NT2/D1 (cell line): ENCODE data around the gene WNT5B.

Experiments used
- DNase-seq: peaks from one replicate; pipeline ENCODE4 v3.0.0-alpha.2; 2011; ENCODE audit warnings: low read depth, low spot score
- H3K27me3 ChIP-seq: 2 replicates; pipeline ENCODE4 v1.6.0; 2011; ENCODE audit warnings: mild to moderate bottlenecking; ENCODE audit not compliant: insufficient read length, insufficient read depth
- H3K36me3 ChIP-seq: 2 replicates; pipeline ENCODE4 v1.6.1; 2011; ENCODE audit warnings: mild to moderate bottlenecking, low read length, mixed read lengths; ENCODE audit not compliant: insufficient read depth, insufficient read length
- H3K4me1 ChIP-seq: 2 replicates; pipeline ENCODE4 v1.5.1; 2011; ENCODE audit not compliant: insufficient read depth, insufficient read length
- H3K4me3 ChIP-seq: 2 replicates; pipeline ENCODE4 v1.5.1; 2011; ENCODE audit warnings: low read depth; ENCODE audit not compliant: insufficient read length
- H3K9ac ChIP-seq: 2 replicates; pipeline ENCODE4 v1.6.0; 2011; ENCODE audit warnings: low read depth; ENCODE audit not compliant: insufficient read length
- H3K9me3 ChIP-seq: 2 replicates; pipeline ENCODE4 v1.5.1; 2011; ENCODE audit warnings: mild to moderate bottlenecking, low read length; ENCODE audit not compliant: insufficient read depth
- SUZ12 ChIP-seq: IDR thresholded peaks from 2 replicates; pipeline ENCODE4 v1.6.1; 2011; ENCODE audit not compliant: insufficient read length, insufficient read depth; ENCODE audit errors: extremely low read depth
- YY1 ChIP-seq: IDR thresholded peaks from 2 replicates; pipeline ENCODE4 v1.6.1; 2011; ENCODE audit not compliant: insufficient read length, insufficient read depth
- ZNF274 ChIP-seq: IDR thresholded peaks from 2 replicates; pipeline ENCODE4 v1.6.1; 2011; ENCODE audit warnings: mild to moderate bottlenecking, low read depth, low read length

Gene WNT5B

DNA sequence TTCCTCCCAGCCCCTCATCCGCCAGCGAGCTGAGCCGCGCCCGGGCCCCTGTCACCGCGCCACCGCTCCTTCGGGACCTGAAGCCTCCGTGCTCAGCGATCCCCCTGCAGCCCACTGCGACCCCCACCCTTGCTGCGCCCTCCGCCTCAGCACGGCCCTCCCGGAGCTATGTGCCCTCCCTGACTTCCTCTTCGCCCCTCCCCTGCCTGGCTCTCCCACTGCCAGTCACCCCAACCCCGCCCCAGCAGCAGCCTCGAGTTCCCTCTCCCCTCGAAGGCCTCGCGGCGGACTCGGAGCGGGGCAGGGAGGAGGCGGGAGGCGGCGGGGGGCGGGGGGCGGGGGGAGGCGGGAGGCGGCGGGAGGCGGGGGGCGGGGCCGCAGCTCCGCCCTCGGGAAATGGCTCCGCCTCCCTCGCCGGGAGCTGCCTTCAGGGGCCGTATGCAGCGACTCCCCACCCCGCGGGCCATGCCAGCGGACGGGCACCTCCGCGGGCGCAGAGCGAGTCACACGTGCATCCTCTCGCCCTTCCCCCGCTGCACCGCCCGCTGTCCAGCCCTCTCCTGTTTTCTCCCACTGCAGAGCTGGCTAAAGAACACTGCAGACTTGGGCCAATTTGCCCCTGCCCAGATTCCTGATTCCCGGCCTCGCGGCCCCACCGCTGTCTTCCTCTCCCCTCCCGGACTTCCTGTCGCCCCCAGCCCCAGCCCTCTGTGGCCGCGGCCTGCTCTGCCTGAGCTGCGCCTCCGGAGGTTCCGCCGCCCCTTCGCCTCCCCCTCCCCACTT lies 32.7 kb downstream of the WNT5B start:
- DNase-seq, result peak; percentile 61
- Histone ChIP-seq H3K27me3 (peaks cover 28% of the 10 kb centered on the region), H3K36me3 (no peaks in the 10 kb centered on the region), H3K4me3 (peak overlapping the region; percentile 63), H3K4me1 (peaks cover 7% of the 10 kb centered on the region), H3K9ac (peak overlapping the region; percentile 71), H3K9me3 (no peaks in the 10 kb centered on the region; the same call in 1 of the 2 replicates)
- TF ChIP-seq YY1 (no peak), SUZ12 (no peak), ZNF274 (no peak)

DNA sequence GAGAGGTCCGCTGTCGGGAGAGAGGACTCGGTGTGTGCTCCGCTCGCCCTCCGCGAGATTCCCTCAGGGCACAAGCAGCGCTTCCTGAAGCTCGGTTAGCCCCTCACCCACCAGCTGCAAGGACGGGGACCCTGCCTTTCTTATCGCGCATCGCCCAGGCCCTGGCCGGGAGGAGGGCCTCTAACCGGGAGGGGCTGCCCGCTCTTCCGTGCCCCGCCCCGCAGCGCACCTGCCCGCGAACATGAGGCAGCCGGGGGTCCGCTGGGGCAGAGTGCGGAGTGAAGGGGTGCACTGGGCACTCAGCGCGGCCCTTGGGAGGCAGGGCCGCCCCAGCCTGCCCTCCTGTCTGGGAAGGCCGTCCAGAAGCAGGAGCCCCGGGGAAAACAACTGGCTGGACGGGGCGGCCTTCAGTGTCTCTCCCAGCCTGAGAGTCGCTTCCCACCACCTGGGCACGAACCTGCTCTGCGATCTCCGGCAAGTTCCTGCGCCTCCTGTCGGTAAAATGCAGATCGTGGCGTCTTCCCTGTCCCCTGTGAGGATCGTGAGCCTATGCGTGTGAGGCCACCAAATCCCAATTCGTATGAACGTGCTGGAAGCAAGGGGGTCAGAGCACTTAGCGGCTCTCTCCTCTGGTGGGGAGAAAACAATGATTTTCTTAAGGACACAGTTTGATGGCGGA lies 33.9 kb downstream of the WNT5B start:
- Histone ChIP-seq H3K36me3 (no peaks in the 10 kb centered on the region), H3K4me3 (peak overlapping the region; percentile 31), H3K9ac (peak overlapping the region; percentile 45), H3K9me3 (no peaks in the 10 kb centered on the region; the same call in 1 of the 2 replicates), H3K27me3 (peaks cover 28% of the 10 kb centered on the region), H3K4me1 (peaks cover 12% of the 10 kb centered on the region)
- TF ChIP-seq YY1 (no peak), SUZ12 (no peak), ZNF274 (no peak)
- DNase-seq, result peak; percentile 95

DNA sequence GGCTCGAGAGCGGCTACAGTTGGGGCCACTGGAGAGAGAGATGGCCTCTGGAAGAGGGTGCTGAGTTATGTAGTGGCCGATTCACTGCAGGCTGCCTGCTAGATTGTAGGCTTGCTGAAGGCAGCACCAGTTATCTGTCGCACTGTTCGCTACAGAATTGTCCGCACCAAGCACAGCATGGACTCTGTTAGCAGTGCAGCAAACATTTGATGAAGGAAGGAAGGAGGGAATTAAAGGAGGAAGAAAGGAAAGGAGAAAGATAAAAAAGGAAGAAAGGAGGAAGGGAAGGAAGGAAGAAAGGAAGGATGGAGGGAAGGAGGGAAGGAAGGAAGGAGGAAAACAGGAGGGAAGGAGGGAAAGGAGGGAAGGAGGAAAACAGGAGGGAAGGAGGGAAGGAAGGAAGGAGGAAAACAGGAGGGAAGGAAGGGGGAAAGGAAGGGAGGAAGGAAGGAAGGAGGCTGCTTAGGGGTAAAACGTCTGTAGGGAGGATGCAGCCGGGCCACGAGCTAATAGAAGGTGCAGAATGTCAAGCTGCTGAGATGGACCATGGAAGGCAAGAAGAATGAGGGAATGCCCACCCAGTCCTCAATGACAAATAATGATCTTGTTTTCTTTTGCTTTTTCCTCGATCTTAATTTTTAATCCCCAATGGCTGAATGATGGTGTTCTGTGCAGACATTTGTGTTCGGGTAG lies 34.6 kb downstream of the WNT5B start:
- H3K27me3 ChIP-seq, result peaks cover 28% of the 10 kb centered on the region
- H3K4me1 ChIP-seq, result peaks cover 12% of the 10 kb centered on the region
- H3K36me3 ChIP-seq, result no peaks in the 10 kb centered on the region
- H3K9me3 ChIP-seq, result no peaks in the 10 kb centered on the region; the same call in 1 of the 2 replicates
- no peak overlapping the region for H3K4me3 ChIP-seq
- no peak overlapping the region for H3K9ac ChIP-seq
- no peak for TF ChIP-seq SUZ12
- TF ChIP-seq ZNF274, result no peak
- no peak for TF ChIP-seq YY1
- DNase-seq, result no peak

DNA sequence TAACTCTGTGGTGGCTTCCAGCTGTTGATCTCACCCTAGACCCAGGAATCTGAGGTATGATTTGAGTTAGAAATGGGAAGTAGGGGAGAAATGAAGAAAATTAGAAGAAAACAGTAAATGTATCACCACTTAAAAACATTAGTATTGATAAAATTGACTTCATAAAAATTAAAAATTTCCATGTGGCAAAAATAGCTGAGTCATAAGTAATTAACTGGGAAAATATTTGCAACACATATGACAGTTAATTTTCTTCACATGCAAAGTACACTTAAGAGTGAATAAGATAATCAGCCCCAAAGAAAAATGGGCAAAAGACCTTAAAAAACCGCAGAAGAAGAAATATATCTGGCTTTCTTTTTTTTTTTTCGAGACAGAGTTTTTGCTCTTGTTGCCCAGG lies 36.3 kb downstream of the WNT5B start:
- DNase-seq, result no peak
- no peaks in the 10 kb centered on the region; the same call in 1 of the 2 replicates for H3K9me3 ChIP-seq
- peaks cover 7% of the 10 kb centered on the region for H3K4me1 ChIP-seq
- TF ChIP-seq YY1 (no peak), SUZ12 (no peak), ZNF274 (no peak)
- H3K4me3 ChIP-seq, result no peak overlapping the region
- H3K27me3 ChIP-seq, result peaks cover 25% of the 10 kb centered on the region
- H3K9ac ChIP-seq, result no peak overlapping the region
- no peaks in the 10 kb centered on the region for H3K36me3 ChIP-seq

DNA sequence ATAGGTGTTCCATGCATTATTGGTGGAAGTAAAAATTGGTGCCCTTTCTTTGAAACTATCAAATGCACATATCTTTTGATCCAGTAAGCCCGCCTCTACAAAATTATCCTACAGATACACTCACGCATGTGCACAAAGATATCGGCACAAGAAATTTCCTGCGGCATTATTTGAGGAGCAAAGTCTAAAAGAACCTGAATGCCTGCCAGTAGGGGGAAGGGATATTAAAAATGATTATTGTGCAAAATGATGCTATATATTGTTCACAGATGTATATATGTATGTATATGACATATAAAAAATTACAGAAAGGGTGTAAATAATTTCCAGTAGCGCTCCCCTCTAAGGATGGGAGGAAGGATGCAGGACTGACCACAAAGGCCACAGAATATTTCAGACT lies 37.2 kb downstream of the WNT5B start:
- Histone ChIP-seq H3K27me3 (peaks cover 19% of the 10 kb centered on the region), H3K9me3 (no peaks in the 10 kb centered on the region; the same call in 1 of the 2 replicates), H3K9ac (no peak overlapping the region), H3K4me3 (no peak overlapping the region), H3K36me3 (no peaks in the 10 kb centered on the region), H3K4me1 (peaks cover 7% of the 10 kb centered on the region)
- DNase-seq, result no peak
- TF ChIP-seq SUZ12 (no peak), YY1 (no peak), ZNF274 (no peak)

DNA sequence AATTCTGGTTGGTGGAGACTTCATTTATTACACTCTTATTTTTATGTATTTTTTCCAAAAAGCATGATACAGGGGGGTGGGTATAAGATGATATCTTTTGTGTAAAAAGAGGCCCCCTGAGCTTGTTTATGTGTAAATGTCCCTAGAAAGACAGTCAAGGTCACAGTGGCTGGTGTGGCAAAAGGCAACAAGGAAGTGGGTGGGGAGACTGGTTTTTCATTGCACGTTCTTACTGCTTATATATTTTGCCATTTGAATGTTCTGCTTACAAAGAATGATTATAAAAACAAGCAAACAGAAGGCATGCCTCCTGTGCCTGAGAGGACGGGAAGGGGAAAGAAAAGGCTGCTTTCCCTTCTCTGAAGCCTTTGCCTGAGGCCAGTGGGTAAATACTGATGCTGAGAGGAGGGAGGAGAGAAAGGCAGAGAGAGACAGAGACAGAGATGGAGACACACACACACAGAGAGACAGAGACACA lies 37.7 kb downstream of the WNT5B start:
- no peak for TF ChIP-seq SUZ12
- no peak for TF ChIP-seq ZNF274
- TF ChIP-seq YY1, result no peak
- no peak overlapping the region for H3K4me3 ChIP-seq
- H3K4me1 ChIP-seq, result peaks cover 7% of the 10 kb centered on the region

More for the DNA sequence above, 37.7 kb downstream of the WNT5B start:
- Histone ChIP-seq H3K36me3 (no peaks in the 10 kb centered on the region), H3K27me3 (peaks cover 16% of the 10 kb centered on the region), H3K9ac (no peak overlapping the region), H3K9me3 (no peaks in the 10 kb centered on the region; the same call in 1 of the 2 replicates)
- DNase-seq, result no peak
